Upper lobe of left lung (tissue), 4 donors: ENCODE measurements around the gene TCF7L1.

Source experiments
- CTCF ChIP-seq, 6 experiments: fragments of 450-650 bp in 4 of 6; fragments of 200-600 bp in 2 of 6; sonication (generic) in 2 of 6; IDR thresholded peaks; one replicate each; pipeline ENCODE4 v1.5.1; 2016 to 2019; ENCODE audit warnings: antibody characterized with exemption in 6 of 6
- POLR2A ChIP-seq, 4 donors: fragments of 450-650 bp; IDR thresholded peaks; one replicate each; pipeline ENCODE4 v1.5.1; 2016 to 2017; ENCODE audit warnings: antibody characterized with exemption in 4 of 4, mild to moderate bottlenecking in 2 of 4

GRCh38 chr2:85324639-85325465 is 191.7 kb downstream of the TCF7L1 start:
- TF ChIP-seq CTCF (IDR thresholded peaks at IDR 0.05) (no peak), POLR2A (IDR thresholded peaks at IDR 0.05) (no peak)
